Measurements from ENCODE around the gene MVD. TPM values are rescaled to one million over a fixed set of nuclear protein-coding genes. Genes with fewer than 3 reads are reported as not detected.

The MVD gene
- total and polyA plus RNA-seq, 2 of the 13 experiments (the other 11 are each of a cell fraction or from before 2014, with no cell fraction given) = 28.1 to 187 TPM

DNA sequence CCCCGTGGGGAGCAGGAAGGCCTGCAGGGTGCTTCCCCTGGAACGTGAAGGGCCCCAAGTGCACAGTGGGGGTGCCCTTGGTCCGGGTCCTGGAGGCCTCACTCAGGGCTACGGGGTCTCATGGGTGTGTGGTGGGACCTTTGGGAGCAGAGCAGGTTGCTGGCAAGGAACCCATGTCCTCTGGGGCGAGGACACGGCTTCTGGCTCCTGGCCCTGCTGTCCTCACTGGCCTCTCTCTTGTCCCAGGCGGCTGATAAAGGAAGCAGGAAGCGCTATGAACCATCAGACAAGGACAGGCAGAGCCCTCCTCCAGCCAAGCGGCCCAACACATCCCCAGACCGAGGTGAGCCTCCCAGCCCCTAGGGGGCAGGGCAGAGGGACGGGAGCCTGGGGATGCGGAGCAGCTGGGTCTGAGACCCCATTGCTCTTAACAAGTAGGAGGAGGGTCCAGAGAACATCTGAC, 34.3 kb downstream of the MVD start (continued):
- TF ChIP-seq MXD4 (CRISPR knock-in tag; IDR thresholded peaks at IDR 0.05) (no peak), U2AF2 (IDR thresholded peaks at IDR 0.05; ENCODE audit: low read depth, low read length) (no peak), TCF12 (IDR thresholded peaks at IDR 0.05) (no peak), TCF12 (CRISPR knock-in tag; IDR thresholded peaks at IDR 0.05) (no peak), FIP1L1 (IDR thresholded peaks at IDR 0.05; ENCODE audit: borderline replicate concordance, insufficient read depth, low read depth, low read length) (no peak), MEF2D (CRISPR knock-in tag; IDR thresholded peaks at IDR 0.05) (no peak), ERF (CRISPR knock-in tag; IDR thresholded peaks at IDR 0.05) (no peak), GABPA (IDR thresholded peaks at IDR 0.05; ENCODE audit: low read depth, low read length) (no peak), GABPA (CRISPR knock-in tag; IDR thresholded peaks at IDR 0.05; ENCODE audit: low read depth) (no peak)
- TF ChIP-seq, protein P1, sequence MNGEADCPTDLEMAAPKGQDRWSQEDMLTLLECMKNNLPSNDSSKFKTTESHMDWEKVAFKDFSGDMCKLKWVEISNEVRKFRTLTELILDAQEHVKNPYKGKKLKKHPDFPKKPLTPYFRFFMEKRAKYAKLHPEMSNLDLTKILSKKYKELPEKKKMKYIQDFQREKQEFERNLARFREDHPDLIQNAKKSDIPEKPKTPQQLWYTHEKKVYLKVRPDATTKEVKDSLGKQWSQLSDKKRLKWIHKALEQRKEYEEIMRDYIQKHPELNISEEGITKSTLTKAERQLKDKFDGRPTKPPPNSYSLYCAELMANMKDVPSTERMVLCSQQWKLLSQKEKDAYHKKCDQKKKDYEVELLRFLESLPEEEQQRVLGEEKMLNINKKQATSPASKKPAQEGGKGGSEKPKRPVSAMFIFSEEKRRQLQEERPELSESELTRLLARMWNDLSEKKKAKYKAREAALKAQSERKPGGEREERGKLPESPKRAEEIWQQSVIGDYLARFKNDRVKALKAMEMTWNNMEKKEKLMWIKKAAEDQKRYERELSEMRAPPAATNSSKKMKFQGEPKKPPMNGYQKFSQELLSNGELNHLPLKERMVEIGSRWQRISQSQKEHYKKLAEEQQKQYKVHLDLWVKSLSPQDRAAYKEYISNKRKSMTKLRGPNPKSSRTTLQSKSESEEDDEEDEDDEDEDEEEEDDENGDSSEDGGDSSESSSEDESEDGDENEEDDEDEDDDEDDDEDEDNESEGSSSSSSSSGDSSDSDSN (CRISPR knock-in tag; IDR thresholded peaks at IDR 0.05) = 0 out of 2 replicates have a peak, but pooled peaks have one; percentile 19
- TF ChIP-seq, protein P2, sequence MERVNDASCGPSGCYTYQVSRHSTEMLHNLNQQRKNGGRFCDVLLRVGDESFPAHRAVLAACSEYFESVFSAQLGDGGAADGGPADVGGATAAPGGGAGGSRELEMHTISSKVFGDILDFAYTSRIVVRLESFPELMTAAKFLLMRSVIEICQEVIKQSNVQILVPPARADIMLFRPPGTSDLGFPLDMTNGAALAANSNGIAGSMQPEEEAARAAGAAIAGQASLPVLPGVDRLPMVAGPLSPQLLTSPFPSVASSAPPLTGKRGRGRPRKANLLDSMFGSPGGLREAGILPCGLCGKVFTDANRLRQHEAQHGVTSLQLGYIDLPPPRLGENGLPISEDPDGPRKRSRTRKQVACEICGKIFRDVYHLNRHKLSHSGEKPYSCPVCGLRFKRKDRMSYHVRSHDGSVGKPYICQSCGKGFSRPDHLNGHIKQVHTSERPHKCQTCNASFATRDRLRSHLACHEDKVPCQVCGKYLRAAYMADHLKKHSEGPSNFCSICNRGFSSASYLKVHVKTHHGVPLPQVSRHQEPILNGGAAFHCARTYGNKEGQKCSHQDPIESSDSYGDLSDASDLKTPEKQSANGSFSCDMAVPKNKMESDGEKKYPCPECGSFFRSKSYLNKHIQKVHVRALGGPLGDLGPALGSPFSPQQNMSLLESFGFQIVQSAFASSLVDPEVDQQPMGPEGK (CRISPR knock-in tag; IDR thresholded peaks at IDR 0.05) = no peak
- TF ChIP-seq, protein P3, sequence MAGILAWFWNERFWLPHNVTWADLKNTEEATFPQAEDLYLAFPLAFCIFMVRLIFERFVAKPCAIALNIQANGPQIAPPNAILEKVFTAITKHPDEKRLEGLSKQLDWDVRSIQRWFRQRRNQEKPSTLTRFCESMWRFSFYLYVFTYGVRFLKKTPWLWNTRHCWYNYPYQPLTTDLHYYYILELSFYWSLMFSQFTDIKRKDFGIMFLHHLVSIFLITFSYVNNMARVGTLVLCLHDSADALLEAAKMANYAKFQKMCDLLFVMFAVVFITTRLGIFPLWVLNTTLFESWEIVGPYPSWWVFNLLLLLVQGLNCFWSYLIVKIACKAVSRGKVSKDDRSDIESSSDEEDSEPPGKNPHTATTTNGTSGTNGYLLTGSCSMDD (CRISPR knock-in tag; IDR thresholded peaks at IDR 0.05) = no peak
- TF ChIP-seq, protein P4, sequence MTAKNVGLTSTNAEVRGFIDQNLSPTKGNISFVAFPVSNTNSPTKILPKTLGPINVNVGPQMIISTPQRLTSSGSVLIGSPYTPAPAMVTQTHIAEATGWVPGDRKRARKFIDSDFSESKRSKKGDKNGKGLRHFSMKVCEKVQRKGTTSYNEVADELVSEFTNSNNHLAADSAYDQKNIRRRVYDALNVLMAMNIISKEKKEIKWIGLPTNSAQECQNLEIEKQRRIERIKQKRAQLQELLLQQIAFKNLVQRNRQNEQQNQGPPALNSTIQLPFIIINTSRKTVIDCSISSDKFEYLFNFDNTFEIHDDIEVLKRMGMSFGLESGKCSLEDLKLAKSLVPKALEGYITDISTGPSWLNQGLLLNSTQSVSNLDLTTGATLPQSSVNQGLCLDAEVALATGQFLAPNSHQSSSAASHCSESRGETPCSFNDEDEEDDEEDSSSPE (CRISPR knock-in tag; IDR thresholded peaks at IDR 0.05) = no peak
- TF ChIP-seq, protein P5, sequence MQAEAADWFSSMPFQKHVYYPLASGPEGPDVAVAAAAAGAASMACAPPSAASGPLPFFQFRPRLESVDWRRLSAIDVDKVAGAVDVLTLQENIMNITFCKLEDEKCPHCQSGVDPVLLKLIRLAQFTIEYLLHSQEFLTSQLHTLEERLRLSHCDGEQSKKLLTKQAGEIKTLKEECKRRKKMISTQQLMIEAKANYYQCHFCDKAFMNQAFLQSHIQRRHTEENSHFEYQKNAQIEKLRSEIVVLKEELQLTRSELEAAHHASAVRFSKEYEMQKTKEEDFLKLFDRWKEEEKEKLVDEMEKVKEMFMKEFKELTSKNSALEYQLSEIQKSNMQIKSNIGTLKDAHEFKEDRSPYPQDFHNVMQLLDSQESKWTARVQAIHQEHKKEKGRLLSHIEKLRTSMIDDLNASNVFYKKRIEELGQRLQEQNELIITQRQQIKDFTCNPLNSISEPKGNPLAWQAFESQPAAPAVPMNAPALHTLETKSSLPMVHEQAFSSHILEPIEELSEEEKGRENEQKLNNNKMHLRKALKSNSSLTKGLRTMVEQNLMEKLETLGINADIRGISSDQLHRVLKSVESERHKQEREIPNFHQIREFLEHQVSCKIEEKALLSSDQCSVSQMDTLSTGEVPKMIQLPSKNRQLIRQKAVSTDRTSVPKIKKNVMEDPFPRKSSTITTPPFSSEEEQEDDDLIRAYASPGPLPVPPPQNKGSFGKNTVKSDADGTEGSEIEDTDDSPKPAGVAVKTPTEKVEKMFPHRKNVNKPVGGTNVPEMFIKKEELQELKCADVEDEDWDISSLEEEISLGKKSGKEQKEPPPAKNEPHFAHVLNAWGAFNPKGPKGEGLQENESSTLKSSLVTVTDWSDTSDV (CRISPR knock-in tag; IDR thresholded peaks at IDR 0.05) = no peak

All from HepG2 (cell line).